SHP77 (cell line): ENCODE measurements around the gene SNX12.

ENCODE experiments used
- DNase-seq, 2 experiments: peaks; one replicate each; lab custom pipeline; 2025; lab: John Stamatoyannopoulos, UW

Gene SNX12

DNA sequence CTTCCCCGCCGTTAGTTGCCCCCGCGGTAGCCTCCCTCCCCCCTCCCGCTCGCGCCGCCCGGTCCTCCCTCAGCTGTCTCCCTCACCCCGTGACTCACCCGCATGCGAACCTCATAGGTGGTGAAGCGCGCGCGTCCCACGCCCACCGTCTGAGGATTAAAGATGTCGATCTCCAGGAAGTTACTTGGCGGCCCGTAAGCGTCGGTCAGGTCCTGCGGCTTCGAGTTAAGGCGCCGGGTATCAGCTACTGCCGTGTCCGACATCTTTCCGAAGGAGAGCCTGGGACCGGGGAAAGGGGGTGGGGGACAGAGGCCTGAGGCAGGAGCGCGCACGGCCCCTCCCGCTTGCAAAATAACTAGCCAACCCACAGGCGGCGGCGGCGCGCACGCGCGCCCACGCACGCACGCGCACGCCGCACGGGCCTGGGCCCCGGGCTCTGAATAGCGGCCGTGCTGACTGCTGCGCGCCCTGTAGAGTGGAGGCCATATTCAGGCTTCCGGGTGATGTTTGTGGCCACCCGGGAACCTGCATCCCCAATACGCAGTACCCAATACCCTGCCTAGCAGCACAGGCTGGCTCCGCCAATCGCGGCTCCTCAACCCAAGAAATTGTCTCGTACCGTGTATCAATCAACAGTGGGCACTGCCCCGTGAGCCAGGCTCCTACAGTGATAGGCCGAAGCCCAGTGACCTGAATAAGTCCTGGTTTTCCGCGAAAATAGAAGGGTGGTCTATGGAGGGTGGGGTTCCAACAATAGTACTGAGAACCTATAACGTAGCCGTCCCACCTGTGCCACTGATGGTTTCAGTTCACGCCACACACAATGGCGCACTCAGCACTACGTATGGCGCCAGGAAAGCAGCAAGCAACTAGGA is at the start of gene SNX12:
Gene SNX12 (minus strand): TSS at position 291 of the 875 bp plus-strand sequence. CDS start 28 bp downstream, at position 263.
- peak; percentile 82 to 87 for DNase-seq

GRCh38 chrX:71117358-71117757 is 49.2 kb upstream of the SNX12 start:
- no peak for DNase-seq

DNA sequence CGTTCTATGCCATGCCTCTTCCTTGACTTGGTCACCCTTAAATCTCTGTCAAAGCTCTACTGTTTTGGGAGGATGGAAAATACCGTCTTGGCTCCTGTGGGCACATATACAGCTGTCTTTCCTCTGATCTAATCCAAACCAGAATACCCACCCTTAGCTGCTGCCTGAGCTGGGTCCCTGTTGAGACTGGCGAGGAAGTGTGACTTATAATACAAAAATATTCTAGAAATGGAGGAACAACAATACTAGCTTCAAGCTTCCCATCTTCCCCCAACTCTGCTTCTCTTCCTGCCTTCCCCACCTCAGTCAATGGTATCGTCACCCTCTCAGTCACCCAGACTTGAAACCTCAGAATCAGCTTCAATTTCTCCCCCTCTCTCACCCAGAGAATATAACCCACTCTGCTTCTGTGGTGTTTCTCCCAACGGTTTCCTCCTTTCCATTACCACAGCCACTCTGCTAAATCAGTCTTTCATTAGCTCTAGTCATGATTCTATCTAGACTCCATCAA is 43.8 kb upstream of the SNX12 start:
- DNase-seq: no peak

DNA sequence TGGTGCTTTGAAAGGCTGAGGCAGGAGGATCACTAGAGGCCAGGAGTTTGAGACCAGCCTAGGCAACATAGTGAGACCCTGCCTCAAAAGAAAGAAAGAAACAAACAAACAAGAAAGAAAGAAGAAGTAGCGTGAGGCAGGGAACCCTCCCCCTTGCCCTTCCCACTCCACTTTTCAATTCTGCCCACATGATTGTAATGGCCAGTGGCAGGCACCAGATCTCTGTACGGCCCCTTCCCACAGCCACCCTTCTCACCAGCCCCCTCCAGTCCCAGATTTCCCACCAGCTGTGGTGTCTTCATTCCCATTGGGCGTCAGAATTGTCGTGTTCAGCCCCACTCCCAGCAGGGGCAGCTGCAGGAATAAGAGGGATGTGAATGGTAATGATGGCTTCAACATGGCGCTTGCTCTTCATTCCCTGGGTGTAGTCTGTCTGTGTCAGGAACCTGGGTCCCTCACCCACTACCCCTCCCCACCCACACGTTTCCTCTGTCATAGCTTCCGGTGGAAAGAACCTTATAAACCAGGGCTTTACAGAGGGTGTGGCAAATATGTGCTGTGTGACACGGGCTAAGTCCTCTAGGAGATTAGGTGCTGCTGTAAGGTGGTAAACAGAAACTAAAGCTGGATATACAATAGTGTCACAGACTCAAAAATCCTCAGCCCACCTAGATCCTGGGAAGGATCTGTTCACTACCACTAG is 43.2 kb upstream of the SNX12 start, which contains the start of gene IL2RG:
Gene IL2RG (minus strand): TSS at position 437 of the 703 bp plus-strand sequence. CDS start 38 bp downstream, at position 399.
- DNase-seq: no peak

DNA sequence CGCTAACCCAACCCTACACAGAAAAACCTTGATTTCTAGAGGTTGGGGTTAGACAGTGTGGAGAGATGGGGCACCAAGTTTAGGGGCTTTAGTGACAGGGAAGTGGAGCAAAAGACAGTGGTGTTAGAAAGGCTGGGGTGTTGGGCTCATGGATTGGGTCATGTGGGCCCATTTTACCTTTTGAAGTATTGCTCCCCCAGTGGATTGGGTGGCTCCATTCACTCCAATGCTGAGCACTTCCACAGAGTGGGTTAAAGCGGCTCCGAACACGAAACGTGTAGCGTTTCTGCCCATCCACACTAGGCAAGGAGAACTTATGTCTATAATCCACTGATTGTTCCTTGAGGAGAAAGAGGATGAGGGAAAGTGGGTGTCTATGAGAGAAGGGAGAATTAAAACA is 40.9 kb upstream of the SNX12 start:
- no peak for DNase-seq

DNA sequence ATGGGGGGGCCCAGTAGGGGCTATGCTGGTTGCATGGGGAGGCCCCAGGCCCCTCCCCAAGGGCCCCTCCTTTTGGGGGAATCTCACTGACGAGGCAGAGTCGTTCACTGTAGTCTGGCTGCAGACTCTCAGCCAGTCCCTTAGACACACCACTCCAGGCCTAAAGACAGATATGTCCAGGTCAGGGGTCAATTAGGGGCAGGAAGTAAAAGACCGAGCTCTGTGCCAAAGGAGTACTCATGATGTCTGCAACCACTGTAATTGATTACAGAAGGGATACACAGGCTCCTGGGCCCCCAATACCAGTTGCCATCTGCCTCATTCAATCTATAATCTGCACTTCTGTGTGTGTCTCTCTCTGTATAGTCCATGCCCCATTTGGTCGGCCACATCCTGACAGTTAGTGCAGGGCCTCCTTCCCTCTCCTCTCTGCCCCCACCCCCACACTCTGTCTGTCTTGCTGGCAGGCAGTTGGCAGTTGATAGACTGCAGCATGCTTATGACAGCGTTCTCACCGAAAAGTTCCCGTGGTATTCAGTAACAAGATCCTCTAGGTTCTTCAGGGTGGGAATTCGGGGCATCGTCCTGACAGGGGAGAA is 39.7 kb upstream of the SNX12 start:
- DNase-seq: no peak

- DNase-seq: no peak
Observed at GRCh38 chrX:71107245-71107644, 39.1 kb upstream of the SNX12 start.

DNA sequence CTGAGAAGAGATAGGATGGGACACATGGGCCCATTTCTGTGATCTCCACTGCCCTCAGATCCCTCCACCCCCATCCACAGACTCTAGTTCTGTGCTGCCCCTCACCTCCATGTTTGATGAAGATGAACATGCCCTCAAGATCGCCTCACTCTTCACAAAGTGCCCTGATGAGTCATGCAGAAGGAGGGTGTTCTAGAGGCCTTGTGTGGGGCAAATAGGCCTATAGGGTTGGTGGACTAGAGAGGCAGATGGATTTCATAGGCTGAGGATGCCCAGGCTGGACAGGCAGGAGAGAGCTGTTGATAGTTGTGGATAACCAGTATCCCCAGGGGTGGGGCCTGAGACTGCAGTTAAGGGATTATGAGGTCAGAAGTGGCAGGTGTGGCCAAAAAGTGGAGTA is 38.3 kb upstream of the SNX12 start, which contains the start of gene CXorf65:
Gene CXorf65 (minus strand): TSS at position 314 of the 400 bp plus-strand sequence. CDS start 184 bp downstream, at position 130.
- no peak for DNase-seq

- DNase-seq: no peak
Observed at GRCh38 chrX:71105628-71106027, 37.5 kb upstream of the SNX12 start.

DNA sequence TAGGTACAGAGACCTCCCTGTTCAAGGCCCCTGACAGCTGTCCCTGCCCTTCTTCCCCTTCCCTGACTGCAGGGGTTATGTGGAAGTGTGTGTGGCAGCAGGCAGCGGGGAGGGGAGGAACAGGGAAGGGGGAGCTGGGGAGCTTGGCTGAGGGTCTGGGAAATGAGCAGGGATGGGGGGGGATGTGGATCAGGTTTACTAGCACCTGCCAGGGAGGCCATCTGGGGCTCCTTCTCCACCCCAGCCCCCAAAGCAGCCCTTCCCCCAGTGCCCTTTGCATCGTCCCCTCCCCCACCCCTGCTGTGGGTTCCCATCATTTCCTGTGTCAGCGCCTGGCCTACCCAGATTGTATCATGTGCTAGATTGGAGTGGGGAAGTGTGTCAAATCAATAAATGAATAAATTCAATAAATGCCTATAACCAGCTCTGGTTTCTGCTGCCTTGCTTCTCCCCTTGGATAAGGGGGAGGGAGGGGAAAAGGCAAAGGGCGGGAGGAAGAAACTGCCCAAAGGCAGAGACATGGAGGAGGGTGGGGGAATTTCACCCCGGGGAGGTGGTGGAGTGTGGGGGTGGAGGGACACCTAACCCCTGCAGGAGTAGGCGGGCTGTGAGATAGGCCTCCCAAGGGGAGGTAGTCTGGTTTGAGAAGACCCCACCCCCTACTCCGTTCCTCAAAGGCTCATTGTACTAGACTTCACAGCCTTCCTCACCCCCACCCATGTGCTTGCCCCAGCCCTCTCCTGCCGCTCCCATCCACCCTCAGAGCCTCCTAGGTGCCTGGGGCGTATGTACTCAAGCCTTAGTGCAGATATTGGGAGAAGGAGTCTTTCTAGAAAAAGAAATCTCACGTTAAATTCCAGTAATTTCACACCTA is 35.2 kb upstream of the SNX12 start:
- DNase-seq: no peak

GRCh38 chrX:71102292-71102691 is 34.2 kb upstream of the SNX12 start:
- DNase-seq: no peak

GRCh38 chrX:71100581-71101505 is 32.7 kb upstream of the SNX12 start:
- no peak for DNase-seq

DNA sequence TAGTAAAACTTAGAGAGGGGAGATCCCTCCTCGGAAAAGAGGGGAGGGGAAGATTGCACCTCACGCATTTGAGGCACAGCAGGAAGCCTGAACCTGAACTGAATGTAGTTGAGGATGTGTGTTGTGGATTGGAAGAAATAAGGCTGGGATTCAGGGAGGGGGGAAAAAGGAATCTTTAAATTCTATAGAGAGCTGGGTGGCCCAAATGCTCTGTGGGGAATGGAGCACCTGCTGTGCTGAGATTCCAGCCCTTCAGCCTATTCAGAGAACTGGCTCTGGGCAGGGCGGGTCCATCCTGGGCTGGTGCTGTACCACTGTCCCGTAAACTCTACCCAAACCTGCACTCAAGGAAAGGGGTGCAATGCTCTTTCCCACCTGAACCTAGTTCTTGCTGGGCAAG is 31.6 kb upstream of the SNX12 start:
- no peak for DNase-seq

GRCh38 chrX:71098951-71099506 is 30.9 kb upstream of the SNX12 start:
- no peak for DNase-seq

DNA sequence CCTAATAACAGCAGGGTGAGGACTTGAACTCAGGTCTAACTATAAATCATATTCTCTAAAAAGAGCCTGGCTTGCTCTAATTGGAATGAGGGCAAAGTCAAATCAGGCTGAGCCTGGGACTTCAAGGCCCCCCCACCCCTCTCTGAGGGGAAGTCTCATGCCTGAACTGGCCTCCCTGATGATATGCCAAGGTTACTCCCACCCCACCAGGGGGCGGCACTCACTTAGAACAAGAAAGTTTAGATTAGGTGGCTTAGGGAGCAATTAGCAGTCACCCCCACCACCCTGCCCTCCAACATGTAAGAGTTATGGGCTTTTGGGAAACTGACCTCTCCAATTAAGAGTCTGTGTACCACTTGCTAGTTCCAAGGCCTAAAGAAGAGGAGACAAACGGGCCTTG is 30.2 kb upstream of the SNX12 start:
- peak; percentile 2 to 35 for DNase-seq

- DNase-seq: no peak
Observed at GRCh38 chrX:71096760-71097032, 28.6 kb upstream of the SNX12 start.

DNA sequence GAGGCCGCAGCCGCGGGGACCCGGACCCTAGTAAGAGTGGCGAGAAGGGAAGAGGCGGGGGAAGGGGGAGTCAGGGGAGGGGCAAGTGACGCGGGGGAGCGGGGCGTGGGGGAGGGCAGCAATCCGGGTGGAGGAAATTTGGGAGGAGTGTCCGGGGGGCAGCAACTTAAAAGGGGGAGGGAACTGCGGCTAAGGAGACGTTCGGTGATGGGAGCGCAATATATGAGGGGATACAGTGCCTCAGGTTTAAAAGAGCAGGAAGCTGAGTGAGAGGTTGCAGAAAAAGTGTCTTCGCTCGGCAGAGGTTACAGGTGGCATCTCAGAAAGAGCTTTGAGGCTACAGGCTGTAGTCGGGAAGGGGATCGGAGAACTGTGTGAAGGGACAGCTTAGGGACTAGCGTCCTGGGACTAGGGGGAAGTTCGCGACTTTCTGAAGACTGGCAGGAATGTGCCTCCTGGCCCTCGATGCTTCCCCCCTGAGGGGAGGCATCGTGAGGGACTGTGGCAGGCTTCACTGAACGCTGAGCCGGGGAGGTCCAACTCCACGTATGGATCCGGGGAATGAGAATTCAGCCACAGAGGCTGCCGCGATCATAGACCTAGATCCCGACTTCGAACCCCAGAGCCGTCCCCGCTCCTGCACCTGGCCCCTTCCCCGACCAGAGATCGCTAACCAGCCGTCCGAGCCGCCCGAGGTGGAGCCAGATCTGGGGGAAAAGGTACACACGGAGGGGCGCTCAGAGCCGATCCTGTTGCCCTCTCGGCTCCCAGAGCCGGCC is 28.0 kb upstream of the SNX12 start:
- no peak for DNase-seq

- DNase-seq: peak; percentile 40 to 71
Observed at GRCh38 chrX:71095555-71095980, 27.4 kb upstream of the SNX12 start, which contains the start of gene FOXO4. FOXO4 (plus strand) TSS chrX:71095851; CDS start chrX:71096529, 678 bp downstream.

GRCh38 chrX:71095033-71095432 is 26.9 kb upstream of the SNX12 start:
- DNase-seq: no peak
